MM.1S (cell line): Measurements from ENCODE around the gene GPR155.

Experiments
- DNase-seq: peaks from one replicate; pipeline ENCODE4 v3.0.0-alpha.2; 2015
- H2AFZ ChIP-seq: fragments of 300-600 bp; sonication (generic); 2 replicates; pipeline ENCODE4 v1.6.0; 2016; ENCODE audit warnings: antibody characterized with exemption, low read length
- H3F3A ChIP-seq: fragments of 300-600 bp; sonication (generic); 2 replicates; pipeline ENCODE4 v1.6.1; 2016; ENCODE audit warnings: mild to moderate bottlenecking, antibody characterized with exemption, low read length, moderate library complexity, mixed read lengths; ENCODE audit not compliant: insufficient read depth
- H3K27ac ChIP-seq: fragments of 300-600 bp; sonication (generic); 2 replicates; pipeline ENCODE4 v1.5.1; 2016; ENCODE audit warnings: mild to moderate bottlenecking, low read length
- H3K27me3 ChIP-seq: fragments of 300-600 bp; sonication (generic); replicated peaks from 2 replicates; pipeline ENCODE4 v1.6.0; 2016; ENCODE audit warnings: low read length; ENCODE audit not compliant: insufficient read depth
- H3K36me3 ChIP-seq: fragments of 300-600 bp; sonication (generic); replicated peaks from 2 replicates; pipeline ENCODE4 v1.6.1; 2016; ENCODE audit warnings: mild to moderate bottlenecking, low read length, mixed read lengths; ENCODE audit not compliant: insufficient read depth
- H3K4me1 ChIP-seq: fragments of 300-600 bp; sonication (generic); 2 replicates; pipeline ENCODE4 v1.6.1; 2016; ENCODE audit warnings: low read length, mixed read lengths
- H3K4me2 ChIP-seq: fragments of 300-600 bp; sonication (generic); 2 replicates; pipeline ENCODE4 v1.6.0; 2016; ENCODE audit warnings: low read depth, low read length
- H3K4me3 ChIP-seq: fragments of 300-600 bp; sonication (generic); 2 replicates; pipeline ENCODE4 v1.5.1; 2016; ENCODE audit warnings: low read length, mixed read lengths
- H3K79me2 ChIP-seq: fragments of 300-600 bp; sonication (generic); 2 replicates; pipeline ENCODE4 v1.6.1; 2016; ENCODE audit warnings: mixed run types, low read length, mixed read lengths
- H3K9ac ChIP-seq: fragments of 300-600 bp; sonication (generic); 2 replicates; pipeline ENCODE4 v1.6.1; 2016; ENCODE audit warnings: low read length, mixed read lengths
- H3K9me2 ChIP-seq: fragments of 300-600 bp; sonication (generic); replicated peaks from 2 replicates; pipeline ENCODE4 v1.6.1; 2016; ENCODE audit warnings: mild to moderate bottlenecking, low read length, mixed read lengths; ENCODE audit not compliant: insufficient read depth
- H3K9me3 ChIP-seq: fragments of 300-600 bp; sonication (generic); replicated peaks from 2 replicates; pipeline ENCODE4 v1.6.1; 2016; ENCODE audit warnings: mild to moderate bottlenecking, low read length, mixed read lengths; ENCODE audit not compliant: insufficient read depth
- H4K20me1 ChIP-seq: fragments of 300-600 bp; sonication (generic); 2 replicates; pipeline ENCODE4 v1.6.1; 2016; ENCODE audit warnings: mild to moderate bottlenecking, low read length, moderate library complexity, mixed read lengths; ENCODE audit not compliant: insufficient read depth
- CTCF ChIP-seq: fragments of 300-600 bp; sonication (generic); IDR thresholded peaks from 2 replicates; pipeline ENCODE4 v1.5.1; 2016; ENCODE audit warnings: antibody characterized with exemption, low read length, mixed read lengths
- EZH2 ChIP-seq: fragments of 300-600 bp; sonication (generic); optimal IDR thresholded peaks from 2 replicates; pipeline ENCODE3; 2017; ENCODE audit warnings: low read depth, mild to moderate bottlenecking, antibody characterized with exemption, low read length, mixed read lengths
- EZH2phosphoT487 ChIP-seq: fragments of 300-600 bp; sonication (generic); IDR thresholded peaks from 2 replicates; pipeline ENCODE4 v1.6.1; 2018; ENCODE audit warnings: antibody characterized with exemption, low read length

Gene GPR155

GRCh38 chr2:174516501-174517378 lies 29.9 kb upstream of the GPR155 start:
- H4K20me1 ChIP-seq: no peaks in the 10 kb centered on the region
- TF ChIP-seq CTCF (no peak), EZH2 (no peak), EZH2phosphoT487 (no peak)

GRCh38 chr2:174512345-174512744 lies 25.5 kb upstream of the GPR155 start:
- Histone ChIP-seq H3F3A (no peaks in the 10 kb centered on the region), H3K9ac (no peak overlapping the region), H4K20me1 (no peaks in the 10 kb centered on the region), H3K36me3 (no peaks in the 10 kb centered on the region), H3K4me1 (0 out of 2 replicates have a peak, but pooled peaks cover 2% of the 10 kb centered on the region), H3K9me2 (no peaks in the 10 kb centered on the region), H3K27ac (no peak overlapping the region), H2AFZ (no peak overlapping the region), H3K4me3 (no peak overlapping the region), H3K79me2 (no peaks in the 10 kb centered on the region), H3K4me2 (no peak overlapping the region), H3K27me3 (no peaks in the 10 kb centered on the region), H3K9me3 (no peaks in the 10 kb centered on the region; the same call in 1 of the 2 replicates)
- DNase-seq: no peak
- TF ChIP-seq CTCF (no peak), EZH2 (no peak), EZH2phosphoT487 (no peak)

More at GRCh38 chr2:174516501-174517378, 29.9 kb upstream of the GPR155 start:
- Histone ChIP-seq H3K4me3 (no peak overlapping the region), H2AFZ (no peak overlapping the region), H3K79me2 (no peaks in the 10 kb centered on the region), H3K4me2 (no peak overlapping the region), H3K9me2 (no peaks in the 10 kb centered on the region), H3K9ac (no peak overlapping the region), H3K27ac (no peak overlapping the region), H3F3A (no peaks in the 10 kb centered on the region), H3K9me3 (no peaks in the 10 kb centered on the region), H3K36me3 (no peaks in the 10 kb centered on the region), H3K4me1 (0 out of 2 replicates have a peak, but pooled peaks cover 2% of the 10 kb centered on the region), H3K27me3 (no peaks in the 10 kb centered on the region)
- DNase-seq: no peak

- Histone ChIP-seq H4K20me1 (no peaks in the 10 kb centered on the region), H3K4me1 (no peaks in the 10 kb centered on the region), H3K9me2 (no peaks in the 10 kb centered on the region), H3K27ac (no peak overlapping the region), H3F3A (no peaks in the 10 kb centered on the region), H3K36me3 (no peaks in the 10 kb centered on the region), H3K9ac (no peak overlapping the region), H2AFZ (no peak overlapping the region), H3K9me3 (no peaks in the 10 kb centered on the region; the same call in 1 of the 2 replicates), H3K27me3 (no peaks in the 10 kb centered on the region), H3K79me2 (no peaks in the 10 kb centered on the region), H3K4me3 (no peak overlapping the region), H3K4me2 (no peak overlapping the region)
- no peak for DNase-seq
- TF ChIP-seq EZH2 (no peak), EZH2phosphoT487 (no peak), CTCF (no peak)
These were observed 24.9 kb upstream of the GPR155 start for GRCh38 chr2:174511580-174512260.
